HG03457 (cell line): ENCODE results near the gene XRCC5.

ENCODE experiments used
- ATAC-seq: cut with Tn5 transposase; IDR thresholded peaks from one replicate; pipeline ENCODE4 v1.9.1; 2021; ENCODE audit warnings: moderate number of reproducible peaks; ENCODE audit not compliant: unreplicated experiment

Gene XRCC5

DNA sequence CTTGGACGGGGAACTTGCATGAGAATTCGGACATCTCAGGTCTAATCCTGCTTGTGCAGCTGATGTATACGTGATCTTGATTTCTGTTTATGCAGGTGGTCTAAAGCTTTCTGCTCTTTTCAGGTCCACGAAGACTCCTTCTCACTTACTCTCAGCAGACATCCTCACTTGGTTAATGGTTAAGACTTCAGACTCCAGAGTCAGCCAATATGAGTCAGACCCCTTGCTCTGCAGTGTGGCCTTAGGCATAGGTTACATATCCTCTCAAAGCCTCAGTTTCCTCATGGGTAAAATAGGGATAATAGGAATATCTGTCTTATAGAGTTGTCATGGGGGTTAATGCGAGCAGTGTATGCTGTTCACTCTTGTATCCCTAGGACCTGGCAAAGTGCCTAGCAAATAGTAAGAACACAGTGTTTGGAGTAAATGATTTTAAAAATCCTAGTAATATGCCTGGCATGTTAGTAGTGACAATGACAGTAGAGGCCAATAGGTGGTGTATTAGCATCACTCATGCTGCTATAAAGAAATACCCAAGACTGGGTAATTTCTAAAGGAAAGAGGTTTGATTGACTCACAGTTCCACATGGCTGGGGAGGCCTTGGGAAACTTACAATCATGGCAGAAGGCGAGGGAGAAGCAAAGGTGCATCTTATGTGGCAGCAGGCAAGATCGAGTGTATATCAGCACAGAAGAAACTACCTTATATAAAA lies 42.3 kb downstream of the XRCC5 start:
- no peak for ATAC-seq

- ATAC-seq, result no peak
These were observed 46.8 kb downstream of the XRCC5 start for GRCh38 chr2:216155954-216156353.

GRCh38 chr2:216156822-216157221 lies 47.7 kb downstream of the XRCC5 start:
- ATAC-seq, result no peak

DNA sequence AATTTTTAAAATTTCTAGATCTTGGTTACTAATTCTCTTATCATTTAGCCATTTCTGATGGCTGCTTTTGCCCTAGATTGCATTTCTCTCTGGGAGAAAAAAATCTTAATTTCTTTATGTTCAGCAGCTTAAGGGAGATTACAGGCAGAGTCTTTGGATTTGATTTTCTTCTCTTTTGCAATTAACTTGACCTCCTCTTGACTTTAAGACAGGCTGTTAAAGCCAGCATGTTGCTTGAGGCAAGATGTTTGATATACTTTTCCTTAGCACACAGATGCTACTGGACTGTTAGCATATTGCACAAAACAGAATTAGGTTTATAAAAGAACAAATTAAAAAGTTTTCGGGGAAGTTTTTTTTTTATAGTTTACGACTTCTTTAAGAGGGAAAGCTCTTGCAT lies 50.0 kb downstream of the XRCC5 start:
- ATAC-seq, result no peak

- ATAC-seq, result no peak
These were observed 50.5 kb downstream of the XRCC5 start for GRCh38 chr2:216159646-216160045.

- no peak for ATAC-seq
These were observed 51.6 kb downstream of the XRCC5 start for GRCh38 chr2:216160786-216161185.

DNA sequence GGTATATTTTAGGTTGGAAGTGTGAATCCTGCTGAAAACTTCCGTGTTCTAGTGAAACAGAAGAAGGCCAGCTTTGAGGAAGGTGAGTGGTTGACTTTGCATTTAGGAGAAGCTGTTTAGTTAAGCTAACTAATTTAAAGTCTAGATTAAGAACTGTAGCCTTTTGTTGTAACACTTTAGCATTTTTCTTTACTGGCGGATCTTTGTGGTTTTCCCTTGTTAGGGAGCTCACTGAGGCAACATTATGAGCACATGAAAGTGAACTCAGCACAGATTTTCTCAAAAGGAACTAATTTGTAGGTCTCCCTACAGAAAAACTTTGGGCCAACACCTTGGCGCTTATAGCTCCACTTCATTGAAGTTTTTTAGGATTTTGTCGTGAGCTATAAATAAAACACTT lies 52.8 kb downstream of the XRCC5 start:
- no peak for ATAC-seq

DNA sequence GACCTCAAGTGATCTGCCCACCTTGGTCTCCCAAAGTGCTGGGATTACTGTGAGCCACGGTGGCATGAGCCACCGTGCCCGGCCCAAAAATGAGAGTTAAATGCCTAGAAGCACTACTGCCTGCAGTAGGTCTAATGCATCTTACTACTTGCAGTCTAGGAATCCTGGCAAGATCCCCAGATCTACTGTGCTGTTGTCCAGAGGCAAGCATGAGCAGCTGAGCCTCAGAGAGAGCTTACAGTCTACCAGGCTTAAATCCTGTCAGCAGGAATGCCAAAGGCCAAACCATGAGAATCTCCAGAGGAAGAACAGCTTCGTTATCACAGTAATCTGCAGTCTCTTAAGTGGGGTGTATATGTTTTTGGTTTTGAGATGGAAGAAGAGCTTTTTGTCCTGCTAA lies 54.4 kb downstream of the XRCC5 start:
- no peak for ATAC-seq

GRCh38 chr2:216164087-216164486 lies 54.9 kb downstream of the XRCC5 start:
- ATAC-seq, result no peak

DNA sequence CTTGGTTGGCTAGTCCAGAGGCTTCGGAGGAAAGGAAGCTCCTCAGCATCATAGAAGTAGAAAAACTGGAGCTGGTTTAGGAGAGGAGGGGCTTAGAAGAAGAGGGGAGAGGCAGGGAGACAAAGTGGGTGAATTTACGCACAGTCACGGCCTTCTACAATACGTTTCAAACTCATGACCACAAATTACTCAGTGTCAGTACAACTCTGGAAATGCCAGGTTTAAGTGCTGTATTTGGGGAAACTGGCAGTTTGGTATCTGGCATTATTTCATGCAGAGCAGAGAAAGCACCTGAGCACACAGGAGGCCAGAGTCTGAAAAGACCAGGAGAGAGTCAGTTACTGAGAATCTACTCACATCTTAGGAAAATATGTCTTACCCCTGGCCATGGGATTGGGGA lies 55.4 kb downstream of the XRCC5 start:
- ATAC-seq, result no peak

DNA sequence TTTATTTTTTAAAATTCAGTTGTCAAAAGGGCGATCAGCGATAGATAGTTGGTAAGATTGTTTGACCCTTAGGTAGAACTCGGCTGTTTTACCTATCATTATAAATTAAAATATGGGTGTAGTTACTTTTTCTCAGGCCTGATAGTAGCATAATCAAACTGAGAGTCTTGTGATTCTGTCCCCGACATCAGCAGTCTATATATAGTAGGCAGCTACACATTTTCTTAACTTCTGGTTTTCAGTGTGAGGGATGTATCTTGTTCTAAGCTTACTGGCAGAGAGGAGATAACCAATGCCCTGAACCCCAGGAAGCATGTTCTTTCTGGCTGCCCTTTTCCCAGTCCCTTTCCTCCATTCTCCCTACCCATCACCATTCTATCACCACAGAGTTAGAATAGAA lies 56.6 kb downstream of the XRCC5 start:
- ATAC-seq, result no peak

GRCh38 chr2:216169087-216169486 lies 59.9 kb downstream of the XRCC5 start:
- no peak for ATAC-seq

DNA sequence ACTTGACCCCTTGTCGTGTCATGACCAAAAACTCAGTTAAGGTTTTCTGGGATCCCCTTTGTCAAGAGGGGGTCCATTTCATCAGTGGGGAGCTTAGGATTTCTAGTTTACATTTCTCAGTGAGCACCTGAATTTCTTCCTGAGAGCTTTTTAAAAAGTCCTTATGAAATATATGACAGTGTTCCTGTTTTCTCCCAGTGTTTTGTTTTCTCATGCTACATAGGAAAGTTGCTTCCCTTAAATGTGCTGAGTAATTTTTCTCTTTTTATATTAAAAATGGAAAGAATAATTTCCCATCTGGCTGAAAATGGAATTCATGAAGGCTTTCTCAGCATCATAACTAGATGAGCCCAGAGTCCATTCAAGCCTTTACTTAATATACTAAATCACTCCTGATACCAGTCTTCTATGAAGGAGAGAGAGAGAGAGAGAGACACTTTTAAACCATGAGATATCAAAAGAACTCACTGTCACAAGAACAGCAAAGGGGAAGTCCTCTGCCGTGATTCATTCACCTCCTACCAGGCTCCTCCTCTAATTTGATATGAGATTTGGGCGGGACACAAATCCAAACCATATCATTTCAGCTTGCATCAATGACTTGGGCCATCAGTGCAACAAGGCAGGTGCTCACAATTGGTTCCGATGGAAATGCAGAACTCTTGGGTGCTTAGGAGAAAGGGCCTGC lies 61.1 kb downstream of the XRCC5 start:
- ATAC-seq, result no peak

DNA sequence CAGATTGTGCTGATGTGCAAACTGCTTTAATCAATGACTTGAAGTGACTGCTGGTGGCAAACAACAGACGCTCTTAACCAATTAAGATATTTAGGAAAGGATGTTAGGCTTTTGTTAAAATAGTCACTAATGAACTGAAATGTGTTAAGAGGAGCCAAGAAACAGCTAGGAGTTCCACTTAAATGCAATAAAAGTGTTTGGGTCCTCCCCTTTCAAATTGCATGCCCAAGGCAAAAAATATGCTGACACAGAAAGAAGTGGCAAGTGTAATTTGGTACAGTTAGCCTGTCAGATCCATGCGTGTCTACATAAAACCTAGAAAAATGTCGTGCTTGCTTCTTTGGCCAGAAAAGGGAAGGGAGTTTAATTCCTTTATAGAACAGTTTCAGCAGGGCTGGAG lies 61.9 kb downstream of the XRCC5 start:
- ATAC-seq, result no peak

DNA sequence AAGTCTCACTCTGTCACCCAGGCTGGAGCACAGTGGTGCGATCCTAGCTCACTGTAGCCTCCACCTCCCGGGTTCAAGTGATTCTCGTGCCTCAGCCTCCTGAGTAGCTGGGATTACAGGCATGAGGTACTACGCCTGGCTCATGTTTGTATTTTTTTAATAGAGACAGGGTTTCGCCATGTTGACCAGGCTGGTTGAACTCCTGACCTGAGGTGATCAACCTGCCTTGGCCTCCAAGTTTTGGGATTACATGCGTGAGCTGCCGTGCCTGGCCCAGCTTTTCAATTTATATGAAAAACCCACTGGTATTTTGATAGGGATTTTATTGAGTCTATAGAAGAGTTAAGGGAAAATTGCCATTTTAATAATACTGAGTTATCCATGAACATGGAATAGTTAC lies 63.3 kb downstream of the XRCC5 start:
- no peak for ATAC-seq

GRCh38 chr2:216179015-216179414 lies 69.9 kb downstream of the XRCC5 start:
- ATAC-seq, result no peak

GRCh38 chr2:216181351-216181750 lies 72.2 kb downstream of the XRCC5 start:
- ATAC-seq, result no peak

DNA sequence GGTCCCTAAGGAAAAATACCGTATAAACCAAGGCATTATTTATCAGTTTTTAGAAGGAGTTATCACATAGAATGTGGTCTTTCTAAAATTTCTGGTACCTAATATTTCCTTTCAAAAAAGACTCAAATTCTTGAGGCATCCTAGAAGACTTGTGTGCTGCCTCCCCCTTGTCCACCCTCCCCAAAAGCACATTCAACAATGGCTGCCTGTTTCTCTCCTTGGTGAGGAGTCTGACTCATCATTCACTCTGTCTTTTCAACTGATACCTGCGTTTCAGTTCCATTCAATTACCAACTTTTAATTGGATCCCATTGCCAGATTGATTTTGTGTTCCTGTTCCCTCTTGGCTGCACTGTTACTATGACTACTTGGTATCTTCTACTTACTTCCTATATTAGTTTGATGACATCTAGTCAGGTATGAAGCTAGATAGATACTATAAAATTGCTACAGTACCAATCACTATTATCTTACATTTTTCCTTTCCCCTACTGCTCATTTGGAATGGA lies 72.9 kb downstream of the XRCC5 start:
- no peak for ATAC-seq

DNA sequence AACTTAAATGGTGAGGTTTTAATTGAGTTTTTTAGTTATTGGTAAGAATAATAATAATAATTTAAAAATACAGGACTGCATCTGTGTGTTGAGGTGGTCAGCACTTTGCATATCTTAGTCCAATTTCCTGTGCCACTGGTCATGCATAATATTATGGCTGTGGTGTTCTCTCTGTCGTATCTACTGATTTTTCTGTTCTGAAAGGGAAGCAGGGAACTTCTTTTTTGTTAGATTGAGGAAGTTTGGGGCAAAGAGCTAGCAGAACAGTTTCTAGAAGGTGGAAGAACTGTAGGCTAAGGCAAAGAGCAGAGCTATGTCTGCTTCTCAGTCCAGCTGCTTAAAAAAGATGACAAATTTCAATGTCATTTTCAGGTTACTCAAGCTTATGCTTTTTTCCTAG lies 74.3 kb downstream of the XRCC5 start:
- ATAC-seq, result no peak

DNA sequence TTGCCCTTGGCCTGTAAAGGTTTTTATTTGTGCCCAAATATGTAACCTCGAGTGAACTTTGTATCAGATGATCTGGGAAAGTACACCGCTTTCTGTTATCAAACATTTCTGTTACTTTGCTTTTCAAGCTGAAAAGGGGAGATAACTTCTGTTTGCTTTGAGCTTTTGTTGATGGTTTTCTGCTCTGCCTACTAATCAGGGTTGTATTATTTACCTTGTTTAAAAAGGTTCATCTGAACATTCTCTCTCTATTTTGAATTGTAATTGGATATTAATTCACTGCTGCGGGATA lies 79.4 kb downstream of the XRCC5 start:
- ATAC-seq, result no peak

DNA sequence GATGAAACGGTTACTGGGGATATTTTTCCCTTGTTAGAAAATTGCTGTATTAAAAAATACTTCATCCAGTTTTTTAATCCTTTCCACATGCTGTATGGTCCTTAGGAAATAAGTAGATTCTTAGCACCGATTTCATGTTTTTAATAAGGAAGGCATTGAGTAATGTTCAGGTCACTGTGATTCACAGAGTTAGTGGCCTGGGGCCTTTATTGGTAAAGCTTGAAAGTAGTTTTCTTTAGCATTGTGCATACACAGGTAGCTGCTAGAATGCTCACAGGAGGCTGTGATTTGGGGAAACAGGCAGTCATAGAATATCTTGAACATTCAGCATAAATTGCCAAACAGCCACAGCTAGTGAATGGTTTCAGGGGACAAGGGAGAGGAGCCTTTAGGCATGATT lies 79.8 kb downstream of the XRCC5 start:
- ATAC-seq, result no peak

GRCh38 chr2:216189410-216189809 lies 80.3 kb downstream of the XRCC5 start:
- no peak for ATAC-seq

DNA sequence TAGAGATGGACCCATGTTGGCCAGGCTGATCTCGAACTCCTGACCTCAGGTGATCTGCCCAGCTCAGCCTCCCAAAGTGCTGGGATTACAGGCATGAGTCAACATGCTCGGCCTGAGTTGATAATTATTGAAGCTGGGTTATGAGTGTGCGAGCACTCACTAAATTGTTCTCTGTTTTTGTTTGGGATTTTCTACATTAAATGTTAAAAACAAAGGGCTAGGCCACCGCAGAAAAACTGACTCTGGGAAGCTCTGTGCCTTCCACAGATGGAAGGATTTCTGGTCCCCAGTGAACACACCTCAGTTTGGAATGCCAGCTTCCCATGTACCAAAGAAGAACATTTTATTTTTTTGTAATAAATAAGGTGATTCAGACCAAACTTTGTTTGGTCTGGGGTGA lies 83.0 kb downstream of the XRCC5 start:
- no peak for ATAC-seq
